Keratinocyte (primary cell): ENCODE data around the gene ZNF777. TPM values are rescaled to one million over a fixed set of nuclear protein-coding genes. Genes with fewer than 3 reads are reported as not detected.

Source experiments
- DNase-seq: peaks from one replicate; pipeline ENCODE4 v3.0.0-alpha.2; 2011; ENCODE audit warnings: low read depth, missing footprints, low spot score
- FAIRE-seq: peaks from 2 replicates; lab custom pipeline; 2011; peaks lifted over from hg19 to GRCh38; lab: Jason Lieb, UNC
- H2AFZ ChIP-seq: 2 replicates; pipeline ENCODE4 v1.6.0; 2012; ENCODE audit warnings: low read length, control low read depth, inconsistent platforms; ENCODE audit not compliant: control insufficient read depth
- H3K27ac ChIP-seq: 2 replicates; pipeline ENCODE4 v1.5.1; 2011; ENCODE audit warnings: low read length; ENCODE audit not compliant: control insufficient read depth, insufficient read depth
- H3K27me3 ChIP-seq: 3 replicates; pipeline ENCODE4 v1.6.0; 2011; ENCODE audit warnings: low read length; ENCODE audit not compliant: control insufficient read depth, insufficient read depth; ENCODE audit errors: extremely low read depth
- H3K36me3 ChIP-seq, 2 experiments: 2 replicates in 1 of 2; 3 replicates in 1 of 2; pipeline ENCODE4 v1.5.1; 2011; ENCODE audit warnings: low read length in 2 of 2, mild to moderate bottlenecking in 1 of 2; ENCODE audit not compliant: control insufficient read depth in 2 of 2, insufficient read depth in 2 of 2; ENCODE audit errors: extremely low read depth in 1 of 2
- H3K4me1 ChIP-seq: 3 replicates; pipeline ENCODE4 v1.5.1; 2011; ENCODE audit warnings: low read length; ENCODE audit not compliant: control insufficient read depth, insufficient read depth; ENCODE audit errors: extremely low read depth
- H3K4me2 ChIP-seq: 3 replicates; pipeline ENCODE4 v1.6.0; 2011; ENCODE audit warnings: low read depth, low read length; ENCODE audit not compliant: control insufficient read depth, insufficient read depth; ENCODE audit errors: extremely low read depth
- H3K4me3 ChIP-seq, 3 experiments: fragments of 200-600 bp in 1 of 3; sonication (generic) in 1 of 3; 2 replicates in 2 of 3; 3 replicates in 1 of 3; pipeline ENCODE4 v1.5.1; 2011 to 2016; ENCODE audit warnings: low read length in 3 of 3, mild to moderate bottlenecking in 3 of 3, control low read depth in 2 of 3, inconsistent platforms in 1 of 3, low read depth in 1 of 3, mixed read lengths in 1 of 3, mixed run types in 1 of 3, moderate library complexity in 1 of 3; ENCODE audit not compliant: control insufficient read depth in 2 of 3, insufficient read depth in 2 of 3; ENCODE audit errors: extremely low read depth in 1 of 3
- H3K79me2 ChIP-seq: 2 replicates; pipeline ENCODE4 v1.6.0; 2012; ENCODE audit warnings: low read length; ENCODE audit not compliant: control insufficient read depth, insufficient read depth
- H3K9ac ChIP-seq: 3 replicates; pipeline ENCODE4 v1.6.0; 2011; ENCODE audit warnings: low read length; ENCODE audit not compliant: control insufficient read depth, insufficient read depth; ENCODE audit errors: extremely low read depth
- H3K9me1 ChIP-seq: 3 replicates; pipeline ENCODE4 v1.6.0; 2011; ENCODE audit warnings: low read length; ENCODE audit not compliant: control insufficient read depth, insufficient read depth; ENCODE audit errors: extremely low read depth
- H3K9me3 ChIP-seq: 2 replicates; pipeline ENCODE4 v1.5.1; 2012; ENCODE audit warnings: low read depth, low read length; ENCODE audit not compliant: control insufficient read depth
- H4K20me1 ChIP-seq: 3 replicates; pipeline ENCODE4 v1.6.0; 2011; ENCODE audit warnings: low read length; ENCODE audit not compliant: control insufficient read depth, insufficient read depth; ENCODE audit errors: extremely low read depth
- EZH2 ChIP-seq: IDR thresholded peaks from one replicate; pipeline ENCODE4 v1.6.1; 2012; ENCODE audit warnings: inconsistent platforms, mild to moderate bottlenecking, low read length, moderate library complexity
- dilution Hi-C: fragments of 300-500 bp; cut with MboI; formaldehyde crosslinking; loops from one replicate; pipeline ENCODE4 v1.7.0; 2020; ENCODE audit warnings: low sequenced_read_pairs; ENCODE audit not compliant: extremely low pct_ligation_motif_present
- polyA plus RNA-seq, 5 experiments: library from polyadenylated mRNA; depleted of rRNA in 3 of 5; stranded (reverse) in 3 of 5; stranded (forward) in 1 of 5; unstranded in 1 of 5; fragments of >200 nt; gene quantifications; 1 replicate in 1 of 5; 2 replicates in 3 of 5; 3 replicates in 1 of 5; pipeline versions ENCODE4 v1.2.1 to v1.2.3, GENCODE V29; 2011 to 2012; ENCODE audit warnings: missing spikeins in 2 of 5, low read depth in 1 of 5, low replicate concordance in 1 of 5
- TF ChIP-seq, protein P1 (sequence below), 3 experiments: IDR thresholded peaks in 1 of 3; conservative IDR thresholded peaks in 1 of 3; optimal IDR thresholded peaks in 1 of 3; 2 replicates in 2 of 3; 3 replicates in 1 of 3; pipeline versions ENCODE3 to v1.5.1; 2011; ENCODE audit warnings: low read length in 3 of 3, mild to moderate bottlenecking in 3 of 3, moderate library complexity in 2 of 3, control low read depth in 1 of 3, inconsistent platforms in 1 of 3; ENCODE audit not compliant: insufficient read depth in 2 of 3; ENCODE audit errors: extremely low read depth in 1 of 3

The ZNF777 gene
- polyA plus RNA-seq, 1 donor (not counting 4 experiments of a cell fraction or from before 2014, with no cell fraction given): 4.8 TPM

- peaks cover 19 to 25% of the 10 kb centered on the region in 2 experiments for H3K36me3 ChIP-seq
- H3K9ac ChIP-seq: no peak overlapping the region
- H3K4me2 ChIP-seq: no peak overlapping the region
- H2AFZ ChIP-seq: no peak overlapping the region
- dilution Hi-C loops: no loop called here
- no peaks in the 10 kb centered on the region for H3K27me3 ChIP-seq
- H3K4me3 ChIP-seq: no peak overlapping the region
- TF ChIP-seq EZH2: no peak
- TF ChIP-seq, protein P1, sequence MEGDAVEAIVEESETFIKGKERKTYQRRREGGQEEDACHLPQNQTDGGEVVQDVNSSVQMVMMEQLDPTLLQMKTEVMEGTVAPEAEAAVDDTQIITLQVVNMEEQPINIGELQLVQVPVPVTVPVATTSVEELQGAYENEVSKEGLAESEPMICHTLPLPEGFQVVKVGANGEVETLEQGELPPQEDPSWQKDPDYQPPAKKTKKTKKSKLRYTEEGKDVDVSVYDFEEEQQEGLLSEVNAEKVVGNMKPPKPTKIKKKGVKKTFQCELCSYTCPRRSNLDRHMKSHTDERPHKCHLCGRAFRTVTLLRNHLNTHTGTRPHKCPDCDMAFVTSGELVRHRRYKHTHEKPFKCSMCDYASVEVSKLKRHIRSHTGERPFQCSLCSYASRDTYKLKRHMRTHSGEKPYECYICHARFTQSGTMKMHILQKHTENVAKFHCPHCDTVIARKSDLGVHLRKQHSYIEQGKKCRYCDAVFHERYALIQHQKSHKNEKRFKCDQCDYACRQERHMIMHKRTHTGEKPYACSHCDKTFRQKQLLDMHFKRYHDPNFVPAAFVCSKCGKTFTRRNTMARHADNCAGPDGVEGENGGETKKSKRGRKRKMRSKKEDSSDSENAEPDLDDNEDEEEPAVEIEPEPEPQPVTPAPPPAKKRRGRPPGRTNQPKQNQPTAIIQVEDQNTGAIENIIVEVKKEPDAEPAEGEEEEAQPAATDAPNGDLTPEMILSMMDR (optimal IDR thresholded peaks at IDR 0.05 in 1 of 3, IDR thresholded peaks at IDR 0.05 in 1 of 3, conservative IDR thresholded peaks at IDR 0.05 in 1 of 3; ENCODE audit: extremely low read depth in 1 of 3, insufficient read depth in 2 of 3, low read length in 3 of 3): no peak
- H3K79me2 ChIP-seq: peaks cover 4% of the 10 kb centered on the region
- H3K4me1 ChIP-seq: no peaks in the 10 kb centered on the region
- H3K9me3 ChIP-seq: no peaks in the 10 kb centered on the region
- FAIRE-seq (no peak), DNase-seq (no peak)
- H3K27ac ChIP-seq: no peak overlapping the region
- no peaks in the 10 kb centered on the region for H3K9me1 ChIP-seq
- no peaks in the 10 kb centered on the region for H4K20me1 ChIP-seq
Observed at GRCh38 chr7:149474309-149475120, 13.7 kb upstream of the ZNF777 start.

GRCh38 chr7:149473251-149473650 is 12.4 kb upstream of the ZNF777 start:
- no peaks in the 10 kb centered on the region for H3K4me1 ChIP-seq
- no peak for TF ChIP-seq EZH2
- TF ChIP-seq, protein P1 (optimal IDR thresholded peaks at IDR 0.05 in 1 of 3, IDR thresholded peaks at IDR 0.05 in 1 of 3, conservative IDR thresholded peaks at IDR 0.05 in 1 of 3; ENCODE audit: extremely low read depth in 1 of 3, insufficient read depth in 2 of 3, low read length in 3 of 3): no peak
- H2AFZ ChIP-seq: no peak overlapping the region
- no peaks in the 10 kb centered on the region for H3K9me1 ChIP-seq
- H3K9me3 ChIP-seq: no peaks in the 10 kb centered on the region
- peaks cover 2% of the 10 kb centered on the region for H3K79me2 ChIP-seq
- no peaks in the 10 kb centered on the region for H3K27me3 ChIP-seq
- DNase-seq: no peak
- H4K20me1 ChIP-seq: no peaks in the 10 kb centered on the region
- H3K36me3 ChIP-seq: peaks cover 16 to 24% of the 10 kb centered on the region in 2 experiments
- no peak overlapping the region for H3K27ac ChIP-seq
- H3K9ac ChIP-seq: no peak overlapping the region
- dilution Hi-C loops: no loop called here
- H3K4me2 ChIP-seq: no peak overlapping the region
- H3K4me3 ChIP-seq: no peak overlapping the region
- FAIRE-seq: no peak
